GM18873 (cell line): ENCODE measurements around the gene SPINK5.

Experiments used
- ATAC-seq: cut with Tn5 transposase; IDR thresholded peaks from one replicate; pipeline ENCODE4 v1.9.1; 2021; ENCODE audit warnings: mild to moderate bottlenecking, moderate library complexity, moderate number of reproducible peaks; ENCODE audit not compliant: unreplicated experiment, low FRiP score

SPINK5 gene

GRCh38 chr5:148172377-148172776, 108.6 kb downstream of the SPINK5 start:
- no peak for ATAC-seq

GRCh38 chr5:148176480-148176879, 112.7 kb downstream of the SPINK5 start:
- no peak for ATAC-seq

GRCh38 chr5:148177207-148177606, 113.4 kb downstream of the SPINK5 start:
- no peak for ATAC-seq

- no peak for ATAC-seq
These were observed 115.5 kb downstream of the SPINK5 start for GRCh38 chr5:148179234-148179824.

GRCh38 chr5:148186248-148187003, 122.6 kb downstream of the SPINK5 start:
- ATAC-seq = peak; percentile 60
